Fibroblast of lung (primary cell): ENCODE data around the gene CLTC. TPM values are rescaled to one million over a fixed set of nuclear protein-coding genes. Genes with fewer than 3 reads are reported as not detected.

ENCODE experiments used
- DNase-seq, 2 donors: peaks; one replicate each; pipeline versions ENCODE4 v3.0.0 to v3.0.0-alpha.2; 2010; ENCODE audit warnings: low read depth in 2 of 2
- H2AFZ ChIP-seq: 2 replicates; pipeline ENCODE4 v1.5.1; 2012; ENCODE audit warnings: low read length, control low read depth, inconsistent platforms
- H3K27ac ChIP-seq: 2 replicates; pipeline ENCODE4 v1.5.1; 2011; ENCODE audit warnings: low read length, control low read depth; ENCODE audit not compliant: insufficient read depth
- H3K27me3 ChIP-seq: 2 replicates; pipeline ENCODE4 v1.5.1; 2011; ENCODE audit warnings: mild to moderate bottlenecking, low read length; ENCODE audit not compliant: control insufficient read depth, insufficient read depth
- H3K36me3 ChIP-seq: 2 replicates; pipeline ENCODE4 v1.5.1; 2011; ENCODE audit warnings: low read length; ENCODE audit not compliant: control insufficient read depth, insufficient read depth
- H3K4me1 ChIP-seq: 2 replicates; pipeline ENCODE4 v1.5.1; 2011; ENCODE audit warnings: low read length; ENCODE audit not compliant: control insufficient read depth, insufficient read depth; ENCODE audit errors: extremely low read depth
- H3K4me2 ChIP-seq: 2 replicates; pipeline ENCODE4 v1.5.1; 2011; ENCODE audit warnings: low read length, control low read depth; ENCODE audit not compliant: insufficient read depth; ENCODE audit errors: extremely low read depth
- H3K4me3 ChIP-seq, 4 experiments: fragments of 200-600 bp in 1 of 4; sonication (generic) in 1 of 4; replicated peaks in 1 of 4; 2 replicates each; pipeline ENCODE4 v1.5.1; 2011 to 2016; ENCODE audit warnings: low read length in 4 of 4, low read depth in 3 of 4, mild to moderate bottlenecking in 3 of 4, control low read depth in 2 of 4, inconsistent platforms in 1 of 4, mixed read lengths in 1 of 4; ENCODE audit not compliant: insufficient read depth in 1 of 4; ENCODE audit errors: control extremely low read depth in 1 of 4
- H3K79me2 ChIP-seq: 2 replicates; pipeline ENCODE4 v1.5.1; 2012; ENCODE audit warnings: mild to moderate bottlenecking, low read length, inconsistent platforms; ENCODE audit not compliant: control insufficient read depth, insufficient read depth
- H3K9ac ChIP-seq: 2 replicates; pipeline ENCODE4 v1.5.1; 2011; ENCODE audit warnings: mild to moderate bottlenecking, low read length, control low read depth; ENCODE audit not compliant: insufficient read depth
- H3K9me3 ChIP-seq: 2 replicates; pipeline ENCODE4 v1.5.1; 2012; ENCODE audit warnings: low read depth, low read length; ENCODE audit not compliant: control insufficient read depth, insufficient read depth
- H4K20me1 ChIP-seq: 2 replicates; pipeline ENCODE4 v1.5.1; 2011; ENCODE audit warnings: low read length; ENCODE audit not compliant: control insufficient read depth, insufficient read depth; ENCODE audit errors: extremely low read depth
- CTCF ChIP-seq, 2 donors: IDR thresholded peaks in 1 of 2; conservative IDR thresholded peaks in 1 of 2; 1 replicate in 1 of 2; 2 replicates in 1 of 2; pipeline ENCODE4 v1.5.1; 2011 to 2012; ENCODE audit warnings: low read length in 2 of 2, control low read depth in 1 of 2, inconsistent platforms in 1 of 2, low read depth in 1 of 2, mild to moderate bottlenecking in 1 of 2
- EZH2 ChIP-seq: IDR thresholded peaks from 2 replicates; pipeline ENCODE4 v1.5.1; 2012; ENCODE audit warnings: low read length, control low read depth, mild to moderate bottlenecking; ENCODE audit errors: missing control alignments
- polyA plus RNA-seq, 2 donors: library from polyadenylated mRNA; depleted of rRNA in 1 of 2; stranded (reverse) in 1 of 2; unstranded in 1 of 2; fragments of >200 nt; gene quantifications; 2 replicates each; pipeline ENCODE4 v1.2.1, GENCODE V29; 2011 to 2012; ENCODE audit warnings: missing spikeins in 1 of 2
- total RNA-seq: library from RNA; depleted of rRNA; stranded (reverse); fragments of >200 nt; gene quantifications from 2 replicates; pipeline ENCODE4 v1.2.1, GENCODE V29; 2014

The CLTC gene
- total and polyA plus RNA-seq, 2 donors (not counting 1 experiment from before 2014, with no cell fraction given), result 468 to 621 TPM

DNA sequence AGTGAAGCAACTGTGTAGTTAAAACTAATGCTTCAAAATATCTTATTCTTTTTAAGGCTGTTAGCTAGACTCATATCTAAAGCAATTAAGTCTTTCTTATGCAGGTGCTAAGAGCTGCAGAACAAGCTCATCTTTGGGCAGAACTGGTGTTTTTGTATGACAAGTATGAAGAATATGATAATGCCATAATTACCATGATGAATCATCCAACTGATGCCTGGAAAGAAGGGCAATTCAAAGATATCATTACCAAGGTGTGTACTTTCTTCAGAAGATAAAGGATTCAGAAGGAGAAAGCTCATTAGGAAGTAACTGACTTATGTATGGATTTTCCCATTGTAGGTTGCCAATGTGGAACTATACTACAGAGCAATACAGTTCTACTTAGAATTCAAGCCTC is 63.6 kb downstream of the CLTC start:
- Histone ChIP-seq H2AFZ (no peak overlapping the region), H3K36me3 (peaks cover 24% of the 10 kb centered on the region), H3K9me3 (no peaks in the 10 kb centered on the region), H3K27me3 (no peaks in the 10 kb centered on the region), H3K79me2 (peaks cover 21% of the 10 kb centered on the region), H3K27ac (no peak overlapping the region), H4K20me1 (no peaks in the 10 kb centered on the region), H3K4me3 (no peak overlapping the region), H3K9ac (no peak overlapping the region), H3K4me2 (no peak overlapping the region), H3K4me1 (peaks cover 3% of the 10 kb centered on the region)
- TF ChIP-seq CTCF (conservative IDR thresholded peaks at IDR 0.05 in 1 of 2, IDR thresholded peaks at IDR 0.05 in 1 of 2; ENCODE audit: low read depth in 1 of 2, low read length in 2 of 2), result no peak
- TF ChIP-seq EZH2, result no peak
- no peak for DNase-seq

GRCh38 chr17:59684967-59685366 is 65.3 kb downstream of the CLTC start:
- no peak overlapping the region for H3K9ac ChIP-seq
- H3K79me2 ChIP-seq, result peaks cover 21% of the 10 kb centered on the region

DNA sequence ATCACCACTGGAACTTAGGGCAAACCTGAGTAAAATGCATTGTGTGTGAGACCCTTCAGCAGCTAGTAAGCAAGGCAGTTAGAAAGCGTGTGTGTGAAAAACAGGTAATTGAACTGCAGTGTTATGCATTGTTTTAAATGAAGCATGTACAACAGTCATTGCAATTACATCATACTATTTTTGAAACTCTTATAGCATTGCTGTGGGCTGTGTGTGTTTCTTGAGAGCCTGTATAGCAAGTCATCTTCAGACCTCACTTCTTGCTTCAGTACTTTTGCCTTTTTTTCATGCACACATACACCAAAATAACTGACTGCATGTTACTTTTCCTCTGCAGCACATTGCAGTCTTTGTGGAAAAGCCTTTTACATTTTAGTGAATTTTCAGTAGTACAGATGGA is 68.3 kb downstream of the CLTC start:
- Histone ChIP-seq H3K4me1 (no peaks in the 10 kb centered on the region), H3K4me3 (no peak overlapping the region), H3K9ac (no peak overlapping the region), H4K20me1 (no peaks in the 10 kb centered on the region), H3K27ac (no peak overlapping the region), H3K27me3 (no peaks in the 10 kb centered on the region), H3K79me2 (peaks cover 19% of the 10 kb centered on the region), H3K9me3 (no peaks in the 10 kb centered on the region), H2AFZ (no peak overlapping the region), H3K36me3 (peaks cover 17% of the 10 kb centered on the region), H3K4me2 (no peak overlapping the region)
- peak in 1 of 2 donors; percentile 35 for DNase-seq
- TF ChIP-seq CTCF (conservative IDR thresholded peaks at IDR 0.05 in 1 of 2, IDR thresholded peaks at IDR 0.05 in 1 of 2; ENCODE audit: low read depth in 1 of 2, low read length in 2 of 2) (no peak), EZH2 (no peak)

More at GRCh38 chr17:59684967-59685366, 65.3 kb downstream of the CLTC start:
- Histone ChIP-seq H3K9me3 (no peaks in the 10 kb centered on the region), H4K20me1 (no peaks in the 10 kb centered on the region), H3K4me1 (no peaks in the 10 kb centered on the region), H3K4me3 (no peak overlapping the region), H3K4me2 (no peak overlapping the region), H3K36me3 (peaks cover 20% of the 10 kb centered on the region), H3K27me3 (no peaks in the 10 kb centered on the region), H2AFZ (no peak overlapping the region), H3K27ac (no peak overlapping the region)
- TF ChIP-seq CTCF (conservative IDR thresholded peaks at IDR 0.05 in 1 of 2, IDR thresholded peaks at IDR 0.05 in 1 of 2; ENCODE audit: low read depth in 1 of 2, low read length in 2 of 2), result no peak
- no peak for TF ChIP-seq EZH2
- DNase-seq, result no peak
